Lung (tissue), 12 donors: ENCODE results near the gene MAP2K1. TPM values are rescaled to one million over a fixed set of nuclear protein-coding genes. Genes with fewer than 3 reads are reported as not detected.
"Not testable (repeated sequence)": the region's sequence is repeated elsewhere in the genome, so short reads cannot be mapped to it uniquely, and the experiment has no call there.

Source experiments
- ATAC-seq: fragments of 200-7000 bp; cut with Tn5 transposase; one replicate; pipeline ENCODE4 v1.9.1; 2020; ENCODE audit warnings: moderate number of reproducible peaks; ENCODE audit not compliant: insufficient read depth, low FRiP score
- DNase-seq, 3 donors: peaks; one replicate each; pipeline ENCODE4 v3.0.0-alpha.2; 2013 to 2017
- H3K27ac ChIP-seq, 2 donors: one replicate each; pipeline ENCODE4 v1.5.1; 2013; ENCODE audit warnings: mild to moderate bottlenecking in 2 of 2, moderate library complexity in 2 of 2, control low read depth in 1 of 2, inconsistent platforms in 1 of 2, low read depth in 1 of 2, low read length in 1 of 2
- H3K27me3 ChIP-seq, 3 donors: one replicate each; pipeline ENCODE4 v1.5.1; 2013; ENCODE audit warnings: low read length in 2 of 3; ENCODE audit not compliant: control insufficient read depth in 3 of 3, insufficient read depth in 3 of 3
- H3K36me3 ChIP-seq, 4 donors: one replicate each; pipeline ENCODE4 v1.5.1; 2013; ENCODE audit warnings: low read length in 4 of 4, mild to moderate bottlenecking in 1 of 4, moderate library complexity in 1 of 4; ENCODE audit not compliant: control insufficient read depth in 4 of 4, insufficient read depth in 4 of 4
- H3K4me1 ChIP-seq, 5 donors: one replicate each; pipeline ENCODE4 v1.5.1; 2013; ENCODE audit warnings: low read length in 5 of 5, mild to moderate bottlenecking in 2 of 5, moderate library complexity in 1 of 5; ENCODE audit not compliant: control insufficient read depth in 5 of 5, insufficient read depth in 5 of 5
- H3K4me3 ChIP-seq: one replicate; pipeline ENCODE4 v1.5.1; 2013; ENCODE audit warnings: mild to moderate bottlenecking, control low read depth, moderate library complexity
- H3K9ac ChIP-seq, 2 donors: one replicate each; pipeline ENCODE4 v1.5.1; 2013; ENCODE audit warnings: low read length in 2 of 2, control low read depth in 1 of 2; ENCODE audit not compliant: insufficient read depth in 1 of 2
- H3K9me3 ChIP-seq, 4 donors: one replicate each; pipeline ENCODE4 v1.5.1; 2013; ENCODE audit warnings: low read length in 3 of 4, mild to moderate bottlenecking in 1 of 4, moderate library complexity in 1 of 4; ENCODE audit not compliant: control insufficient read depth in 4 of 4, insufficient read depth in 3 of 4
- CTCF ChIP-seq: IDR thresholded peaks from 2 replicates; pipeline ENCODE4 v1.5.1; 2012; ENCODE audit warnings: mild to moderate bottlenecking; ENCODE audit errors: control extremely low read depth, extremely low read depth
- WGBS, 2 donors: extraction: QIAGEN DNeasy Blood & Tissue Kit; methylation state at CpG; one replicate each; pipeline ENCODE4 v1.1.7; 2013; 5-methylcytosine and 5-hydroxymethylcytosine counted together
- polyA plus RNA-seq, 2 donors: library from polyadenylated mRNA; stranded (reverse); fragments of 200-250 nt; gene quantifications; one replicate each; pipeline ENCODE4 v1.2.1, GENCODE V29; 2013
- total RNA-seq, 2 donors: library from RNA; depleted of rRNA in 1 of 2; stranded (reverse); fragments of >200 nt in 1 of 2; gene quantifications; one replicate each; pipeline ENCODE4 v1.2.1, GENCODE V29; 2014 to 2021
- donor health status: control.
- donor health status: control.
- donor health status: Bipolar disorder and iron deficiency.
- donor health status: healthy.
- donor health status: DM: yes; HTN: yes; CAD: no.

MAP2K1 gene
- total and polyA plus RNA-seq, 4 donors = 19.0 to 64.7 (median 42.7) TPM

DNA sequence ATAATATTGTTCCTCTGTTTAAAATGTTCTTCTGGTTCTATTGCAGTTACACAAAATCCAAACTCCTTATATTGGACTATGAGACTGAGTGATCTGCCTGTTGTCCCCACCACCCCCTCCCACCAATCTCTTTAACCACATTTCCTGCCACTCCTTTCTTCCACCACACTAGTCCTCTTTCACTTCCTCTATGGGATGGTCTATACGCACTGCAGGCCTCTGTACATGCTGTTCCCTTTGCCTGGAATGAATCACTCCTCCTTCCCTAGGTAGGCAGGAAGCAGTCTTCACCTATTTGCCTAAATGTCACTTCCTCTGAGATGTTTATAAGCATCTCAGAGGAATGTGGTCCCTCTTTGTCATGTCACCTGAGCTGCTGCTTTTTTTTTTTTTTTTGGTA is 4.0 kb downstream of the MAP2K1 start:
- H3K27ac ChIP-seq = no peak overlapping the region
- no peak overlapping the region for H3K4me3 ChIP-seq
- no peaks in the 10 kb centered on the region for H3K27me3 ChIP-seq
- no peak for TF ChIP-seq CTCF
- 22 to 37% methylated on average over 1 of the region's 1 CpG for WGBS, 2 donors
- no peak for ATAC-seq
- H3K9ac ChIP-seq = no peak overlapping the region
- no peaks in the 10 kb centered on the region for H3K9me3 ChIP-seq
- H3K36me3 ChIP-seq = no peaks in the 10 kb centered on the region
- DNase-seq = no peak
- peaks cover 0 to 20% (median 7%) of the 10 kb centered on the region in 5 donors for H3K4me1 ChIP-seq

DNA sequence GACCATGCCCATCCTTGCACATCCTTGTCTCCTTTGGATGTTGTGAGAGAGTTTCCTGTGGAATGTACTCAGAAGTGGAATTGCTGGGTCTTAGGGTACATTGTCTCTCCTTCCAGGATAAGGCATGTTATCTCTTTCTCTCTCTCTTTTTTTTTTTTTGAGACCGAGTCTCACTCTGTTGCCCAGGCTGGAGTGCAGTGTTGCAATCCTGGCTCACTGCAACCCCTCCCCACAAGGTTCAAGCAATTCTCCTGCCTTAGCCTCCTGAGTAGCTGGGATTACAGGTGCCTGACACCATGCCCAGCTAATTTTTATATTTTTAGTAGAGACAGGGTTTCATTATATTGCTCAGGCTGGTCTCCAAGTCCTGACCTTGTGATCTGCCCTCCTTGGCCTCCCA is 6.3 kb downstream of the MAP2K1 start:
- not testable (repeated sequence) for ATAC-seq, H3K36me3 ChIP-seq, H3K27ac ChIP-seq, H3K9me3 ChIP-seq, H3K4me3 ChIP-seq, H3K27me3 ChIP-seq, H3K9ac ChIP-seq, DNase-seq
- 42 to 68% methylated on average over 1 of the region's 1 CpG for WGBS, 2 donors
- H3K4me1 ChIP-seq = peaks cover 2 to 20% (median 4%) of the 10 kb centered on the region in 5 donors

- Histone ChIP-seq H3K4me3 (no peak overlapping the region), H3K9me3 (no peaks in the 10 kb centered on the region), H3K9ac (no peak overlapping the region), H3K36me3 (peaks cover 0 to 7% (median 3%) of the 10 kb centered on the region in 4 donors), H3K27ac (no peak overlapping the region), H3K4me1 (peaks cover 0 to 12% (median 1%) of the 10 kb centered on the region in 5 donors), H3K27me3 (no peaks in the 10 kb centered on the region)
- 94 to 95% methylated on average over 1 of the region's 1 CpG for WGBS, 2 donors
- ATAC-seq = no peak
- TF ChIP-seq CTCF = no peak
- DNase-seq = no peak
These were observed 7.8 kb downstream of the MAP2K1 start for GRCh38 chr15:66394472-66394871.

DNA sequence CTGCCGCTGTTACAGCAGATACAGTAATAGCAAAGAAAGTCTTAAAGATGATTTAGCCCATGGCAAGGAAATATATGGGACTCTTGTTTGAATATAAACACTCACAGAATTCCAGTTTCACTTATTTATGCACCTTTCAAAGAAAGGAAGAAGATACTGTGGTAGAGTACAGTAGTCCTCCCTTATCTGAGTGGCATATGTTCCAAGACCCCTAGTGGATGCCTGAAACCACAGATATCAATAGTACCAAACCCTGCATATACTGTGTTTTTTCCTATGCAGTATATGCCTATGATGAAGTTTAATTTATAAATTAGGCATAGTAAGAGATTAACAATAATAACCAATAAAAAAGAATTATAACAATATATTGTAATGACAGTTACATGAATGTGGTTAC is 8.2 kb downstream of the MAP2K1 start:
- no peak overlapping the region for H3K9ac ChIP-seq
- H3K27me3 ChIP-seq = no peaks in the 10 kb centered on the region
- TF ChIP-seq CTCF = no peak
- 97% methylated on average over 1 of the region's 1 CpG for WGBS, 2 donors
- ATAC-seq (no peak), DNase-seq (no peak)
- H3K9me3 ChIP-seq = no peaks in the 10 kb centered on the region
- no peak overlapping the region for H3K4me3 ChIP-seq
- no peak overlapping the region for H3K27ac ChIP-seq
- peaks cover 0 to 7% (median 3%) of the 10 kb centered on the region in 4 donors for H3K36me3 ChIP-seq
- H3K4me1 ChIP-seq = peaks cover 0 to 12% (median 1%) of the 10 kb centered on the region in 5 donors
